OCI-LY7 (cell line): ENCODE results near the gene VEGFA. TPM values are rescaled to one million over a fixed set of nuclear protein-coding genes. Genes with fewer than 3 reads are reported as not detected.

ENCODE experiments used
- BruUV-seq: library from RNA; stranded (reverse); fragments of 400-500 nt; replicated peaks from 2 replicates; lab custom pipeline; 2021; lab: Mats Ljungman, UMichigan
- CTCF ChIA-PET: fragments of 300-600 bp; sonication (Branson Sonifier 250); formaldehyde crosslinking; loops from one replicate; lab custom pipeline; 2022; ENCODE audit warnings: antibody characterized with exemption; ENCODE audit not compliant: unreplicated experiment; lab: Charles Lee
- POLR2A ChIA-PET: fragments of 300-600 bp; sonication (Branson Sonifier 250); formaldehyde crosslinking; loops from one replicate; lab custom pipeline; 2022; ENCODE audit warnings: antibody characterized with exemption; lab: Charles Lee
- DNase-seq: peaks from one replicate; pipeline ENCODE4 v3.0.0-alpha.2; 2015; ENCODE audit warnings: low spot score
- H2AFZ ChIP-seq: fragments of 200-600 bp; sonication (generic), shearing (Covaris generic); 2 replicates; pipeline ENCODE4 v1.6.1; 2014; ENCODE audit warnings: mild to moderate bottlenecking, antibody characterized with exemption, low read length, moderate library complexity
- H3K27ac ChIP-seq: fragments of 200-600 bp; sonication (generic); 2 replicates; pipeline ENCODE4 v1.5.1; 2014; ENCODE audit warnings: mixed run types, low read depth, mild to moderate bottlenecking, moderate library complexity, low read length, inconsistent platforms; ENCODE audit not compliant: poor library complexity, severe bottlenecking
- H3K36me3 ChIP-seq: fragments of 200-600 bp; sonication (generic); 2 replicates; pipeline ENCODE4 v1.6.1; 2014; ENCODE audit warnings: mild to moderate bottlenecking, antibody characterized with exemption, low read length, moderate library complexity, mixed read lengths; ENCODE audit not compliant: insufficient read depth
- H3K4me1 ChIP-seq: fragments of 200-600 bp; sonication (generic); 2 replicates; pipeline ENCODE4 v1.5.1; 2014; ENCODE audit warnings: mild to moderate bottlenecking, low read length; ENCODE audit not compliant: insufficient read depth, poor library complexity, severe bottlenecking
- H3K4me2 ChIP-seq: fragments of 200-600 bp; sonication (generic); 2 replicates; pipeline ENCODE4 v1.6.1; 2014; ENCODE audit warnings: mild to moderate bottlenecking, low read length
- H3K4me3 ChIP-seq: fragments of 200-600 bp; sonication (generic); 2 replicates; pipeline ENCODE4 v1.5.1; 2014; ENCODE audit warnings: mild to moderate bottlenecking, low read depth, low read length; ENCODE audit not compliant: poor library complexity, severe bottlenecking
- H3K79me2 ChIP-seq: fragments of 200-600 bp; sonication (generic); 2 replicates; pipeline ENCODE4 v1.6.1; 2016; ENCODE audit warnings: low read depth, mild to moderate bottlenecking, low read length, moderate library complexity, mixed read lengths; ENCODE audit not compliant: insufficient read depth
- H3K9me2 ChIP-seq: fragments of 200-600 bp; sonication (generic); 2 replicates; pipeline ENCODE4 v1.6.1; 2016; ENCODE audit warnings: mild to moderate bottlenecking, low read length, mixed read lengths; ENCODE audit not compliant: insufficient read depth
- H3K9me3 ChIP-seq: fragments of 200-600 bp; sonication (generic); 2 replicates; pipeline ENCODE4 v1.6.1; 2014; ENCODE audit warnings: mild to moderate bottlenecking, mixed run types, low read length, mixed read lengths
- H4K20me1 ChIP-seq: fragments of 200-600 bp; sonication (generic); 2 replicates; pipeline ENCODE4 v1.6.1; 2014; ENCODE audit warnings: mild to moderate bottlenecking, antibody characterized with exemption, low read length, moderate library complexity, mixed read lengths; ENCODE audit not compliant: insufficient read depth
- CTCF ChIP-seq: fragments of 200-600 bp; sonication (generic); conservative IDR thresholded peaks from 2 replicates; pipeline ENCODE4 v1.5.1; 2014; ENCODE audit warnings: mild to moderate bottlenecking, antibody characterized with exemption, low read length, moderate library complexity, mixed read lengths
- EZH2phosphoT487 ChIP-seq: fragments of 200-600 bp; sonication (generic); IDR thresholded peaks from 2 replicates; pipeline ENCODE4 v1.6.1; 2018; ENCODE audit warnings: low read depth, borderline replicate concordance, mild to moderate bottlenecking, mixed run types, antibody characterized with exemption, low read length, moderate library complexity, mixed read lengths
- intact Hi-C: fragments of 100-400 bp; cut with micrococcal nuclease; formaldehyde crosslinking; loops from one replicate; pipeline ENCODE4 v1.10.0; 2022; ENCODE audit not compliant: unreplicated experiment
- total RNA-seq, 2 experiments: library from RNA; depleted of rRNA in 1 of 2; stranded (reverse); fragments of >200 nt in 1 of 2; shearing (Covaris generic) in 1 of 2; gene quantifications; 2 replicates each; pipeline ENCODE4 v1.2.3, GENCODE V29; 2014 to 2022

Gene VEGFA
- total RNA-seq, 2 experiments from 2014 or later = 59.7 to 88.5 TPM

DNA sequence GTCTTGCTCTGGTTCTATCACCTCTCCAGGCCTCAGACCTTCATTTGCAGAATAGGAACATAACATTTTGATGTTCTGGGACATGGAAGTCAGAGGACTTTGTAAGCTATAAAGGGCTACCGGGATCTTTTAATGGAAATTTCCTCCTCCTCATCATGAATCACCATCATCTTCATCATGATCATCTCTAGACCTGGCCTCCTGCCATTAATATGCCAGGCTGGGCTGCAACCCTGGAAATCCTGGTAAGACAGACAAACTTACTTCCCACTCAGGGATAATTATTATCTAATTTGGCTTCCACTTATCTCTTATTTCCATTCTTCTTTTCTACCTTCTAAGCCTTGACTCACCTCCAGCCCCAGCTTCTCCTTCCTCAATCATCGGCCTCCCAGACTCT is 41.4 kb upstream of the VEGFA start:
- Histone ChIP-seq H3K4me1 (peaks cover 29% of the 10 kb centered on the region), H3K27ac (no peak overlapping the region), H3K79me2 (no peaks in the 10 kb centered on the region), H3K4me3 (no peak overlapping the region), H3K4me2 (no peak overlapping the region), H3K9me2 (no peaks in the 10 kb centered on the region), H3K9me3 (peaks cover 17% of the 10 kb centered on the region), H3K36me3 (no peaks in the 10 kb centered on the region; the same call in 1 of the 2 replicates), H2AFZ (no peak overlapping the region), H4K20me1 (no peaks in the 10 kb centered on the region)
- TF ChIP-seq EZH2phosphoT487 = no peak
- TF ChIP-seq CTCF = no peak
- intact Hi-C loops = no loop called here
- ChIA-PET POLR2A (interaction anchor here (1.3 kb wide), 1 partner anchor 14 kb away, joined by 6 read pairs; no protein-coding TSS in a partner anchor), CTCF (interaction anchor here (0.6 kb wide), 2 partner anchors 196 to 693 kb away, joined by 4 to 9 read pairs; no protein-coding TSS in a partner anchor)
- no peak for DNase-seq
- BruUV-seq = no TSS peak

DNA sequence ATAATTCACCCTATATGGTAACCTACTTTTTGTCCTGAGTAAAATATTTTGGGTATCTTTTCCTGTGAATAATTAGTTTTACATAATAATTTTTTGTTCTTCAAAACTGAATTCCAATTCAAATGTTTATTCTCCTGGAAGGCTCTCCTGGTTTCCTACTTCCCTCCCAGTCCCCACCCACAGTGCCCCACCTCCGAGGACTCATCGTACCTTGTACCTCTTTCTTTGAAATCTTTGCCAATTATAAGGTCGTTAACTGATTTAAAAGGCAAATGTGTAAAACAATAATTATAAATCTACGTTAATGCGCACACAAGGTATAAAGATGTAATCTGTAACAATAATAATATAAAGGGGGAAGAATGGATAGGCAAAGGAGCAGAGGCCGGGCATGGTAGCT is 40.5 kb upstream of the VEGFA start:
- Histone ChIP-seq H3K9me3 (peaks cover 17% of the 10 kb centered on the region), H2AFZ (no peak overlapping the region), H3K36me3 (no peaks in the 10 kb centered on the region; the same call in 1 of the 2 replicates), H3K4me1 (peaks cover 29% of the 10 kb centered on the region), H3K4me3 (no peak overlapping the region), H3K27ac (no peak overlapping the region), H3K9me2 (no peaks in the 10 kb centered on the region), H3K4me2 (no peak overlapping the region), H4K20me1 (no peaks in the 10 kb centered on the region), H3K79me2 (no peaks in the 10 kb centered on the region)
- no peak for TF ChIP-seq EZH2phosphoT487
- TF ChIP-seq CTCF = no peak
- intact Hi-C loops = no loop called here
- ChIA-PET CTCF (no interaction called here), POLR2A (no interaction called here)
- BruUV-seq = no TSS peak
- DNase-seq = no peak

GRCh38 chr6:43730634-43731033 is 39.4 kb upstream of the VEGFA start:
- no peak overlapping the region for H2AFZ ChIP-seq
- DNase-seq = no peak
- H4K20me1 ChIP-seq = no peaks in the 10 kb centered on the region
- H3K9me3 ChIP-seq = peaks cover 17% of the 10 kb centered on the region
- TF ChIP-seq CTCF (no peak), EZH2phosphoT487 (no peak)
- peaks cover 23% of the 10 kb centered on the region for H3K4me1 ChIP-seq
- intact Hi-C loops = no loop called here
- no peaks in the 10 kb centered on the region; the same call in 1 of the 2 replicates for H3K36me3 ChIP-seq
- H3K4me2 ChIP-seq = no peak overlapping the region
- ChIA-PET POLR2A (no interaction called here), CTCF (no interaction called here)
- H3K79me2 ChIP-seq = no peaks in the 10 kb centered on the region
- no peak overlapping the region for H3K27ac ChIP-seq
- H3K4me3 ChIP-seq = no peak overlapping the region
- H3K9me2 ChIP-seq = no peaks in the 10 kb centered on the region
- BruUV-seq = no TSS peak
